Activated CD4-positive, alpha-beta T cell treated with anti-CD3 and anti-CD28 coated beads, Interleukin-2, amount 50 U/mL, for 1 hour (primary cell): Measurements from ENCODE around the gene SMTNL2.
"Not testable (repeated sequence)": the region's sequence is repeated elsewhere in the genome, so short reads cannot be mapped to it uniquely, and the experiment has no call there.

Source experiments
- DNase-seq: peaks from one replicate; pipeline ENCODE4 v3.0.0-alpha.2; 2020

The SMTNL2 gene

DNA sequence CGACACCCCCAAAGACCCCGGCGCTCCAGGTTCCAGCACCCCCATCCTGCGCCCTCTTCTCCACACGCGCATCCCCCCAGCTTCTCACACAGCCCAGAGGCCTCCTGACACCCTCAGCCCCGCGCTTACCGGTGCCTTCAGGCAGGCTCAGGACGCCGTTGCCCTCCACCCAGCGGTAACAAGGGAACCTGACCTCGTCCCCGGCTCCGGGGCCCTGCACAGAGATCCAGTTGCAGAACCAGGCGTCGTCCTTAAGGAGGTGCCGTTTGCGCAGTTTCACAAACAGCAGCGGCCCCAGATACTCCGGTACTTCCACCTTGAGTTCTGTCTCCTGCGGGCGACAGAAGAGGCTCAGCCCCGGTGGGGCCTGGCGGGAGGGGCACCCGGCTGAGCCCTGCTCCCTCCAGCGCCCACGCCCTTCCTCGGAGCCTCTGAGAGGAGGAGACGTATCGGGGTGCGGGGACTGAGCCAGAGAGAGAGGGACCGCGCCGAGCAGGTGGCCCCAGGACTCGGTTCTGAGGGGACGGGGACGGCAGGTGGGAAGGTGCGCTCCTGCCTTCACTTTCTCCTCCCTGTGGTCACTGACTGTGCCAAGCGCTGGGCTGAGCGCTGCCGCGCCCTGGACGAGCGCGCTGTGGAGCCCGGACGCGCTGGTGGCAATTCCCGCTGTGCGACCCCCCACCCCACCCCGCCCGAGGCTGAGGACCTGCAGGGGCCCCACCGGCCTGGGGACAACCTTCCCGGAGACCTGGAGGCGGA is 55.2 kb downstream of the SMTNL2 start:
- peak; percentile 19 for DNase-seq

DNA sequence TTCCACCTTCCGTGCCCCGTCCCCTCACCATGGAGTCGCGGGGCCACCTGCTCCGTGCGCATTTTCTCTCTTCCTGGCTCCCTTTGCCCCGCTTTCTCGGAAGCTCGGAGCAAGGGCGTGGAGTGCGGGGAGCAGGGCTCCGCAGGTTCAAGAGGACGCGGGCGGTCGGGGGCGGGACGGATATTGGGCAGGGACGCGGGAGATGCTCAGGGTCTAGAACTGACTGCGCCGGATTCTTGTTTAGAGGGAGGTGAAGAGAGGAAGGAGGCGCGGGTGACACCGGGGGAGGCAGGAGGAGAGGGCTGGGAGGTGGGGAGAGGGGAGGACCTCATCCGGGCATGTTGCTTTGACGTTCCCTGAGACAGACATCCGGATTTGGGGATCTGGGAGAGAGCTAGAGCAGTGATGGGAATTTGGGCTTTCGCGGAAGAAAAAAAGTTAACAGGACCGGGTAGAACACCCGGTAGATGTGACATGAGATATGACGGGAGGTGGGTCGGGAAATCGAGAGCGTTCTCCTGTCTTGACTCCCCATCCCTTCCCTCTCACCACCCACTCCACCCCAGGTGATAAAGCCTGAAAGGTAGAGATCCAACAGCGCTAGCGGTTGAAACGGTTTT is 56.4 kb downstream of the SMTNL2 start:
- DNase-seq: not testable (repeated sequence)

DNA sequence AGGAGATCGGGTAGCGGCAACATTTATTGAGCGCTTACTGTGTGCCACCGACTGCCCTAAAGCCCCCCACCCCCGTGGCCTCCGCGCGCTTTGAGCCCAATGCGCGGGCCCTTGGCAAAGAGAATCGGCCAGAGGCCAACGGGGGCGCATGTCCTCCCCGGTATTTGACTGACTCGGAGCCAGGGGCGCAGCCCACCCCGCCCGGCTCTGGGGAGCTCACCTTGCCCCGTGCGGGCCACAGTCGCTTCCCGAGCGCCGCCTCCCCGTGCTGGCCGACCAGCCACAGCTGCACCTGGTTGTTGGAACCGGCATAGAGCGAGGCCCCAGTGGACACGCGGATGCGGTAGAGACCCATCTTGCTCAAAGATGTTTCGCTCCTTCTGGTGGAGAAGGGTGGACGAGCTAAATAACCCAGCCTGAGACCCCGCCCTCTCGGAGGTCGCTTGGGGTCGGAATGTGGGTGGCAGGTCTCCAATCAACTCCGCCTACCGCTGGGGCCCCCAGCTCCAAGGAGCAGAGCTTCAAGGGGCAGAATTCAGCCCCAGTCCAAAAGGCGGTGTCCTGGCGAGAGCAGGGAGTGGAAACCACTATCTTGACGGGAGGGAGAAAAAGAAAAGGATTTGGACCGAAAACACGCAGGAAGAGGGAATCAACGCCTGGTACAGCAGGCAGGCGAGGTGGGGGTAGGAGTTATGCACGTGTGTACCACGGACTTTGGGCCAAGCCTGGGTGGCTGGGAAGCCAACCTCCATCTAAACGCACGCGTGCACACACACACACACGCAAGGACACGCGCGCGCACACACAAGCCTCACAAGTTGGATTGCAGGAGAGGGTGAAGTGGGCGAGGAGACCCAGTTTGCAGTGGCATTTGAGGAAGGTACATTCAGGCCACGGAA is 57.2 kb downstream of the SMTNL2 start, which contains the start of gene ALOX15:
Gene ALOX15 (minus strand): TSS at position 382 of the 899 bp plus-strand sequence. CDS start 27 bp downstream, at position 355.
- no peak for DNase-seq

DNA sequence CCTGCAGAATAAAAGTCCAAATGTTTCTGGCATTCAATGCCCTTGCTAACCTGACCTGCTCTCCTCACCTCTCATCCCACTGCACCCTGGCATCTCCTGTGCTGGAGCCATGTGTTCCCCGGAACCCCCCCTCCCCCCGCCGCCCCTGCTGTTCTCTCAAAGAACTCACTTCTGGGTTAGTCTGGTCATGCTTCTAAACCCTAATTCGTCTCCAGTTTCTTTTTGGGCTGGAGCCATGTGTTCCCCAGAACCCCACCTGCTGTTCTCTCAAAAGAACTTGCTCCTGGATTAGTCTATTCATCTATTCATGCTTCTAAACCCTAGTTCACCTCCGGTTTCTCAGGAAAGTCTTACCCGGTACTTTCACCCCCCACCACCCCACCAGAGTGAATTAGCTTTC is 58.0 kb downstream of the SMTNL2 start:
- no peak for DNase-seq

DNA sequence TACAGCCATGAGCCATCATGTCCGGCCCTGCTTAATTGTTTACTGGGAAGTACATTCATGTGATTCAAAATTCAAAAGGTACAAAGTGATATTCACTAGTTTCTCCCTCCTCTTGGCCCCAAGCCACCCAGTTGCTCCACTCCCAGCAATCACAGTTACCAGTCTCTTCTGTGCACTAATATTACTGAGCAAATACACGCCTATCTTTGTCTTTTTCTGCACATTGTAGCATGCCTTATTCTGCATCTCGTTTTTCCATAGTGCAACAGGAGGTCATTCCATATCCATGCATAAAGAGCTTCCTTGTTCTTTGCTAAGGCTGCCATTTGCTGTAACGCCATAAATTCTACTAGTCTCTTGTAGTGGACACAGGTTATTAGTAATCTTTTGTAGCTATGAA is 59.3 kb downstream of the SMTNL2 start:
- no peak for DNase-seq

DNA sequence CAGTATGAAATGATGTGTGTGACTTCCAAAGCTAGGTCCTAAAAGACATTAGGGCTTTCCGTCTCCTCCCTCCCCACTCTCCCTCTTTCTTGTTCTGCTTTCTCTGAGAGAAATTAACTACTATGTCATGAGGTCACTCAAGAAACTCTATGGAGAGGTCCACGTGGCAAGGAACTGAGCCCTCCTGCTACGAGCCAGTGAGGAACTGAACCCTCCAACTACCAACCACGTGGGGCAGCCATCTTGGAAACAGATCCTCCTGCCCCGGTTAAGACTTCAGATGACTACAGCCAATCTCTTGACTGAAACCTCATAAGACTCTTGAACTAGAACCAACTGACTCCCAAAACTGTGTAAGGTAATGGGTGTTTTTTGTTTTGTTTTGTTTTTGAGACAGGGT is 61.3 kb downstream of the SMTNL2 start:
- no peak for DNase-seq

DNA sequence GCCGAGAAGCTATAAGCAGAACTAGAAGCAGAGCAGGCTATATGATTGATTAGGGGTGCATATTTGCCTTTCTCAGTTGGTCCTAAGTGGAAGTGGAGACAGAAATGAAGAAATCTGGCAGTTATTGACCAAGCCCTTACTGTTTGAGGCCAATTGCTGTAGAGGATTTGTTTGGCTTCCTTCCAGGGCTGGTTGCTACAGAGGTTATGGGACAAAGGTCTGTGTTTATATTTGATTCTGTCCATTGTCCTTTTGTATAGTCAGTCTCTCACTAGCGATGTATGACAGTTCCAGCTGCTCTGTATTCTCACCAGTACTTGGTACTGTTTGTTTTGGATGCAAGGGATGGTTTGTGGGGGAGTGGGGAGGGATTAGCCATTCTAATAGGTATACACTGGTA is 64.4 kb downstream of the SMTNL2 start:
- DNase-seq: no peak

GRCh38 chr17:4652997-4653396 is 68.7 kb downstream of the SMTNL2 start:
- no peak for DNase-seq

GRCh38 chr17:4655933-4656332 is 71.6 kb downstream of the SMTNL2 start:
- not testable (repeated sequence) for DNase-seq

GRCh38 chr17:4657678-4658077 is 73.3 kb downstream of the SMTNL2 start:
- no peak for DNase-seq
